ENCODE data around the gene HDDC2. TPM values are rescaled to one million over a fixed set of nuclear protein-coding genes. Genes with fewer than 3 reads are reported as not detected.

Gene HDDC2
- total and polyA plus RNA-seq, 2 donors from 2014 or later = 69.8 to 161 TPM

GRCh38 chr6:125257351-125257750, 44.4 kb downstream of the HDDC2 start:
- intact Hi-C loops (cut with DNase I) = no loop called here
- DNase-seq (no peak), FAIRE-seq (no peak)
- TF ChIP-seq CTCF (IDR thresholded peaks at IDR 0.05; ENCODE audit: borderline replicate concordance, extremely low read depth, insufficient read depth) = no peak
- no peak overlapping the region for H3K9ac ChIP-seq (ENCODE audit: low read length in 3 of 3)
- no peak overlapping the region for H3K4me3 ChIP-seq (ENCODE audit: low read length in 3 of 3)
- H3K36me3 ChIP-seq (ENCODE audit: control insufficient read depth in 2 of 3, insufficient read depth in 3 of 3, low read length in 3 of 3) = no peaks in the 10 kb centered on the region
- no peak overlapping the region for H3K27ac ChIP-seq (ENCODE audit: low read depth in 2 of 2, low read length in 2 of 2)
- H3K27me3 ChIP-seq (ENCODE audit: control insufficient read depth, insufficient read depth, low read length) = no peaks in the 10 kb centered on the region
- no peaks in the 10 kb centered on the region for H3K4me1 ChIP-seq (ENCODE audit: control insufficient read depth in 2 of 3, insufficient read depth in 2 of 3, low read depth in 1 of 3, low read length in 3 of 3)
- no peaks in the 10 kb centered on the region for H3K9me3 ChIP-seq (ENCODE audit: control insufficient read depth in 2 of 3, insufficient read depth in 1 of 3, low read length in 3 of 3)

GRCh38 chr6:125255201-125255600, 46.6 kb downstream of the HDDC2 start:
- Histone ChIP-seq H3K4me3 (ENCODE audit: low read length in 3 of 3) (no peak overlapping the region), H3K9me3 (ENCODE audit: control insufficient read depth in 2 of 3, insufficient read depth in 1 of 3, low read length in 3 of 3) (no peaks in the 10 kb centered on the region), H3K9ac (ENCODE audit: low read length in 3 of 3) (no peak overlapping the region), H3K4me1 (ENCODE audit: control insufficient read depth in 2 of 3, insufficient read depth in 2 of 3, low read depth in 1 of 3, low read length in 3 of 3) (no peaks in the 10 kb centered on the region), H3K27ac (ENCODE audit: low read depth in 2 of 2, low read length in 2 of 2) (no peak overlapping the region), H3K36me3 (ENCODE audit: control insufficient read depth in 2 of 3, insufficient read depth in 3 of 3, low read length in 3 of 3) (no peaks in the 10 kb centered on the region), H3K27me3 (ENCODE audit: control insufficient read depth, insufficient read depth, low read length) (no peaks in the 10 kb centered on the region)
- no peak for FAIRE-seq
- intact Hi-C loops (cut with DNase I) = no loop called here
- no peak for TF ChIP-seq CTCF (IDR thresholded peaks at IDR 0.05; ENCODE audit: borderline replicate concordance, extremely low read depth, insufficient read depth)
- DNase-seq = no peak

- TF ChIP-seq CTCF (IDR thresholded peaks at IDR 0.05; ENCODE audit: borderline replicate concordance, extremely low read depth, insufficient read depth) = no peak
- Histone ChIP-seq H3K9ac (ENCODE audit: low read length in 3 of 3) (no peak overlapping the region), H3K36me3 (ENCODE audit: control insufficient read depth in 2 of 3, insufficient read depth in 3 of 3, low read length in 3 of 3) (no peaks in the 10 kb centered on the region), H3K4me3 (ENCODE audit: low read length in 3 of 3) (no peak overlapping the region), H3K27me3 (ENCODE audit: control insufficient read depth, insufficient read depth, low read length) (no peaks in the 10 kb centered on the region), H3K4me1 (ENCODE audit: control insufficient read depth in 2 of 3, insufficient read depth in 2 of 3, low read depth in 1 of 3, low read length in 3 of 3) (no peaks in the 10 kb centered on the region), H3K9me3 (ENCODE audit: control insufficient read depth in 2 of 3, insufficient read depth in 1 of 3, low read length in 3 of 3) (no peaks in the 10 kb centered on the region), H3K27ac (ENCODE audit: low read depth in 2 of 2, low read length in 2 of 2) (no peak overlapping the region)
- DNase-seq (no peak), FAIRE-seq (no peak)
- intact Hi-C loops (cut with DNase I) = no loop called here
These were observed 47.4 kb downstream of the HDDC2 start for GRCh38 chr6:125254321-125254720.

GRCh38 chr6:125253881-125254280, 47.9 kb downstream of the HDDC2 start:
- H3K9ac ChIP-seq (ENCODE audit: low read length in 3 of 3) = no peak overlapping the region
- H3K9me3 ChIP-seq (ENCODE audit: control insufficient read depth in 2 of 3, insufficient read depth in 1 of 3, low read length in 3 of 3) = no peaks in the 10 kb centered on the region
- H3K36me3 ChIP-seq (ENCODE audit: control insufficient read depth in 2 of 3, insufficient read depth in 3 of 3, low read length in 3 of 3) = no peaks in the 10 kb centered on the region
- no peak for DNase-seq
- no peak overlapping the region for H3K4me3 ChIP-seq (ENCODE audit: low read length in 3 of 3)
- H3K27ac ChIP-seq (ENCODE audit: low read depth in 2 of 2, low read length in 2 of 2) = no peak overlapping the region
- H3K27me3 ChIP-seq (ENCODE audit: control insufficient read depth, insufficient read depth, low read length) = no peaks in the 10 kb centered on the region
- no peak for TF ChIP-seq CTCF (IDR thresholded peaks at IDR 0.05; ENCODE audit: borderline replicate concordance, extremely low read depth, insufficient read depth)
- no peaks in the 10 kb centered on the region for H3K4me1 ChIP-seq (ENCODE audit: control insufficient read depth in 2 of 3, insufficient read depth in 2 of 3, low read depth in 1 of 3, low read length in 3 of 3)
- intact Hi-C loops (cut with DNase I) = no loop called here
- FAIRE-seq = no peak

Measured in kidney (tissue), 14 donors.